Mesothelial cell of epicardium (in vitro differentiated cells): ENCODE measurements around the gene EYS. TPM values are rescaled to one million over a fixed set of nuclear protein-coding genes. Genes with fewer than 3 reads are reported as not detected.
A peak's percentile ranks its signal among the peaks of the same experiment; 100 is the strongest.

Experiments used
- DNase-seq, 2 experiments: peaks; one replicate each; pipeline ENCODE4 v3.0.0; 2021; ENCODE audit warnings: low spot score in 2 of 2; ENCODE audit not compliant: unreplicated experiment in 2 of 2
- H3K27ac Mint-ChIP-seq: 2 replicates; pipeline ENCODE4 v1.8.0; 2021; ENCODE audit warnings: mixed read lengths
- H3K27me3 Mint-ChIP-seq: 2 replicates; pipeline ENCODE4 v1.8.0; 2021; ENCODE audit warnings: low read depth, mixed read lengths
- H3K36me3 Mint-ChIP-seq: 2 replicates; pipeline ENCODE4 v1.8.0; 2021; ENCODE audit warnings: mixed read lengths
- H3K4me1 Mint-ChIP-seq: 2 replicates; pipeline ENCODE4 v1.8.0; 2021; ENCODE audit warnings: mixed read lengths
- H3K4me3 Mint-ChIP-seq: 2 replicates; pipeline ENCODE4 v1.8.0; 2021; ENCODE audit warnings: mild to moderate bottlenecking, moderate library complexity, mixed read lengths
- H3K9me3 Mint-ChIP-seq: 2 replicates; pipeline ENCODE4 v1.8.0; 2021; ENCODE audit warnings: mixed read lengths
- total RNA-seq: library from RNA; stranded (reverse); gene quantifications from 3 replicates; pipeline ENCODE4 v1.2.1, GENCODE V29; 2021
- TF ChIP-seq, protein P1 (sequence below): fragments of 200-600 bp; sonication (generic); IDR thresholded peaks from one replicate; pipeline ENCODE4 v1.5.0; 2021; ENCODE audit warnings: antibody characterized with exemption; ENCODE audit not compliant: unreplicated experiment

Gene EYS
- total RNA-seq, 1 donor from 2014 or later: 0.69 TPM

DNA sequence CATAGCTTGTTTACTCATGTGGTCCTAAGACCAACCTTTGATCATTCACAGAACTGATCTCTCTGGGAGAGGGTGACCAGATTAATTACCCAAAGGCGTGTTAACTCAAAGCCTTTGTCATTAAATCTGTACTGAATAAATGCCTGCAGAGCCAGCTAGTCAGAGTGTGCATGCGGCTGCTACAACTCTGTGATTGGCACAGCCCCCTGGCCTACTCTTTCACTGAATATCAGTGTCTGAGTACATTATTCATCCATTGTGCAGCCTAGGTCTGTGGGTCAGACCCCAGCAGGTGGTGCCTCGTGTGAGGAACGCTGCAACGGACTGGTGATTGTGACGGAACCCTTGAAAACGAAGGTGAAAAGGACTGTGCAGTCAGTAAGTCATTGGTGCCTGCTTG, 1407.8 kb downstream of the EYS start:
- Mint-ChIP-seq H3K27ac (no peak overlapping the region), H3K4me1 (no peaks in the 10 kb centered on the region), H3K36me3 (peaks cover 5% of the 10 kb centered on the region), H3K4me3 (no peak overlapping the region), H3K9me3 (peaks cover 42% of the 10 kb centered on the region), H3K27me3 (no peaks in the 10 kb centered on the region)
- TF ChIP-seq, protein P1, sequence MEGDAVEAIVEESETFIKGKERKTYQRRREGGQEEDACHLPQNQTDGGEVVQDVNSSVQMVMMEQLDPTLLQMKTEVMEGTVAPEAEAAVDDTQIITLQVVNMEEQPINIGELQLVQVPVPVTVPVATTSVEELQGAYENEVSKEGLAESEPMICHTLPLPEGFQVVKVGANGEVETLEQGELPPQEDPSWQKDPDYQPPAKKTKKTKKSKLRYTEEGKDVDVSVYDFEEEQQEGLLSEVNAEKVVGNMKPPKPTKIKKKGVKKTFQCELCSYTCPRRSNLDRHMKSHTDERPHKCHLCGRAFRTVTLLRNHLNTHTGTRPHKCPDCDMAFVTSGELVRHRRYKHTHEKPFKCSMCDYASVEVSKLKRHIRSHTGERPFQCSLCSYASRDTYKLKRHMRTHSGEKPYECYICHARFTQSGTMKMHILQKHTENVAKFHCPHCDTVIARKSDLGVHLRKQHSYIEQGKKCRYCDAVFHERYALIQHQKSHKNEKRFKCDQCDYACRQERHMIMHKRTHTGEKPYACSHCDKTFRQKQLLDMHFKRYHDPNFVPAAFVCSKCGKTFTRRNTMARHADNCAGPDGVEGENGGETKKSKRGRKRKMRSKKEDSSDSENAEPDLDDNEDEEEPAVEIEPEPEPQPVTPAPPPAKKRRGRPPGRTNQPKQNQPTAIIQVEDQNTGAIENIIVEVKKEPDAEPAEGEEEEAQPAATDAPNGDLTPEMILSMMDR: no peak
- DNase-seq: no peak

GRCh38 chr6:64294034-64294433, 1413.0 kb downstream of the EYS start:
- Mint-ChIP-seq H3K4me1 (peaks cover 2% of the 10 kb centered on the region), H3K4me3 (no peak overlapping the region), H3K27ac (no peak overlapping the region), H3K9me3 (peaks cover 17% of the 10 kb centered on the region), H3K27me3 (no peaks in the 10 kb centered on the region), H3K36me3 (peaks cover 5% of the 10 kb centered on the region)
- no peak for DNase-seq
- TF ChIP-seq, protein P1: no peak

- Mint-ChIP-seq H3K4me1 (peaks cover 8% of the 10 kb centered on the region), H3K36me3 (peaks cover 4% of the 10 kb centered on the region), H3K27ac (no peak overlapping the region), H3K4me3 (no peak overlapping the region), H3K9me3 (peaks cover 13% of the 10 kb centered on the region), H3K27me3 (no peaks in the 10 kb centered on the region)
- DNase-seq: no peak
- TF ChIP-seq, protein P1: no peak
These were observed 1413.7 kb downstream of the EYS start for GRCh38 chr6:64293298-64293697.

GRCh38 chr6:64290867-64291266, 1416.2 kb downstream of the EYS start:
- H3K4me1 Mint-ChIP-seq: peaks cover 11% of the 10 kb centered on the region
- H3K9me3 Mint-ChIP-seq: peaks cover 3% of the 10 kb centered on the region
- no peak for DNase-seq
- no peaks in the 10 kb centered on the region for H3K27me3 Mint-ChIP-seq
- no peak overlapping the region for H3K4me3 Mint-ChIP-seq
- TF ChIP-seq, protein P1: no peak
- no peak overlapping the region for H3K27ac Mint-ChIP-seq
- H3K36me3 Mint-ChIP-seq: no peaks in the 10 kb centered on the region

DNA sequence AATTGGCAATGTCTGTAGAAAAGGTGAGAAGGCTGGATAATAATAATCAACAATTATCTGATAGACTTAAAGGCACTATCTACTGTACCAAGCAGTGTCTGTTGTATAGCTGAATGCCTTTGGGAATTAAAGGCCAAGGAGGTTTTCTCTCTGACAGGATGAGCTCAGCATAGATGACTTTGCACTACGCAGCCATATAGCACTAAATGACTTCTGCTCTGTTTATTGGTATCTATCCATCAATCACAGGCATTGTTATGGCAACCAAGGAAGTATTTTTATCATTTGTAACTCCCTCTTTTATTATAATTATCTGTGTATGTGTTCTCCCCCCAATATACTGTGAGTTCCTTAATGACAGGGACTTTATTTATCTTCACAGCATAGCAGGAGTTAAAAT, 1417.1 kb downstream of the EYS start:
- Mint-ChIP-seq H3K9me3 (peaks cover 6% of the 10 kb centered on the region), H3K4me3 (no peak overlapping the region), H3K27me3 (no peaks in the 10 kb centered on the region), H3K4me1 (peaks cover 11% of the 10 kb centered on the region), H3K27ac (no peak overlapping the region), H3K36me3 (no peaks in the 10 kb centered on the region)
- no peak for DNase-seq
- TF ChIP-seq, protein P1: no peak

DNA sequence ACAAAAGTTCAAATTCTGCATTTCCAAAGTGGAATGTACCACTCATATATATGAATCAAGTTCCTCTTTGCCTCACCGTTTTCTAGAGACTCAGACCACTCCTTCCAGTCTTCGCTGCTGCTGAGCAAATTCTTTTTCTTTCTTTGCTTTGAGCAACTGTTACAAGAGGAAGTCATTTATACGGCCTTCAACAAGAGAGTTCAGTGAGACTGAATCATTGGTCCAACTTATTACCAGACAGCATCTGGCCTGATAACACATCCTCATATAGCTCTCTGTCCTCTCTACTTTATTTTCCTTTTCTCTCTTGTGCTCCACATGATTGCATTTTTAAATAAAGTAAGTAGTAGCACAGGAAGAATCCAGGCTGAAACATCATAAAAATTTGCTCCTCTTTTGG, 1418.7 kb downstream of the EYS start:
- Mint-ChIP-seq H3K9me3 (peaks cover 14% of the 10 kb centered on the region), H3K27me3 (no peaks in the 10 kb centered on the region), H3K36me3 (no peaks in the 10 kb centered on the region), H3K4me1 (peaks cover 11% of the 10 kb centered on the region), H3K27ac (peak overlapping the region; percentile 21), H3K4me3 (no peak overlapping the region)
- no peak for DNase-seq
- TF ChIP-seq, protein P1: no peak
